HEK293T (cell line): ENCODE results near the gene CSNK2A1.

Experiments
- ARNT ChIP-seq: fragments of 450-650 bp; IDR thresholded peaks from 2 replicates; pipeline ENCODE4 v1.6.1; 2017; ENCODE audit warnings: mild to moderate bottlenecking
- BHLHE40 ChIP-seq: fragments of 450-650 bp; IDR thresholded peaks from 2 replicates; pipeline ENCODE4 v1.6.1; 2016; ENCODE audit warnings: mild to moderate bottlenecking, moderate library complexity, borderline replicate concordance
- CTBP1 ChIP-seq: fragments of 450-650 bp; IDR thresholded peaks from 2 replicates; pipeline ENCODE4 v1.6.1; 2016; ENCODE audit warnings: borderline replicate concordance
- ELF4 ChIP-seq: fragments of 450-650 bp; IDR thresholded peaks from 2 replicates; pipeline ENCODE4 v1.6.1; 2017; ENCODE audit warnings: antibody characterized with exemption
- FOXA1 ChIP-seq: fragments of 450-650 bp; IDR thresholded peaks from 2 replicates; pipeline ENCODE4 v1.6.1; 2016; ENCODE audit warnings: mild to moderate bottlenecking
- FOXK2 ChIP-seq: fragments of 450-650 bp; IDR thresholded peaks from 2 replicates; pipeline ENCODE4 v1.6.1; 2016; ENCODE audit warnings: mild to moderate bottlenecking
- FOXM1 ChIP-seq: fragments of 450-650 bp; IDR thresholded peaks from 2 replicates; pipeline ENCODE4 v1.6.1; 2017; ENCODE audit warnings: mild to moderate bottlenecking, borderline replicate concordance
- L3MBTL2 ChIP-seq: fragments of 450-650 bp; conservative IDR thresholded peaks from 2 replicates; pipeline ENCODE4 v1.6.1; 2016; ENCODE audit warnings: mild to moderate bottlenecking
- LEF1 ChIP-seq: fragments of 450-650 bp; IDR thresholded peaks from 2 replicates; pipeline ENCODE4 v1.6.1; 2017; ENCODE audit warnings: mild to moderate bottlenecking, borderline replicate concordance
- SP1 ChIP-seq: fragments of 450-650 bp; IDR thresholded peaks from 2 replicates; pipeline ENCODE4 v1.6.1; 2017
- SUZ12 ChIP-seq: fragments of 450-650 bp; IDR thresholded peaks from 2 replicates; pipeline ENCODE4 v1.6.1; 2016; ENCODE audit warnings: mild to moderate bottlenecking
- ZNF384 ChIP-seq: fragments of 450-650 bp; IDR thresholded peaks from 2 replicates; pipeline ENCODE4 v1.6.1; 2016

GRCh38 chr20:458776-459175 lies 84.8 kb downstream of the CSNK2A1 start:
- TF ChIP-seq FOXK2 = no peak
- TF ChIP-seq SUZ12 = no peak
- TF ChIP-seq BHLHE40 = no peak
- TF ChIP-seq ELF4 = no peak
- no peak for TF ChIP-seq ARNT
- no peak for TF ChIP-seq L3MBTL2
- no peak for TF ChIP-seq LEF1
- no peak for TF ChIP-seq SP1
- TF ChIP-seq FOXA1 = no peak
- TF ChIP-seq FOXM1 = no peak
- TF ChIP-seq ZNF384 = no peak
- TF ChIP-seq CTBP1 = no peak
